Measurements from ENCODE around the gene HSPA12A. TPM values are rescaled to one million over a fixed set of nuclear protein-coding genes. Genes with fewer than 3 reads are reported as not detected.

Gene HSPA12A
- total RNA-seq = under 1 TPM in 1 of 5 experiments, not detected in 4; 0.07 TPM
- polyA plus RNA-seq = under 1 TPM in 1 of 2 donors, not detected in 1; 0.06 TPM
- not detected for total RNA-seq

DNA sequence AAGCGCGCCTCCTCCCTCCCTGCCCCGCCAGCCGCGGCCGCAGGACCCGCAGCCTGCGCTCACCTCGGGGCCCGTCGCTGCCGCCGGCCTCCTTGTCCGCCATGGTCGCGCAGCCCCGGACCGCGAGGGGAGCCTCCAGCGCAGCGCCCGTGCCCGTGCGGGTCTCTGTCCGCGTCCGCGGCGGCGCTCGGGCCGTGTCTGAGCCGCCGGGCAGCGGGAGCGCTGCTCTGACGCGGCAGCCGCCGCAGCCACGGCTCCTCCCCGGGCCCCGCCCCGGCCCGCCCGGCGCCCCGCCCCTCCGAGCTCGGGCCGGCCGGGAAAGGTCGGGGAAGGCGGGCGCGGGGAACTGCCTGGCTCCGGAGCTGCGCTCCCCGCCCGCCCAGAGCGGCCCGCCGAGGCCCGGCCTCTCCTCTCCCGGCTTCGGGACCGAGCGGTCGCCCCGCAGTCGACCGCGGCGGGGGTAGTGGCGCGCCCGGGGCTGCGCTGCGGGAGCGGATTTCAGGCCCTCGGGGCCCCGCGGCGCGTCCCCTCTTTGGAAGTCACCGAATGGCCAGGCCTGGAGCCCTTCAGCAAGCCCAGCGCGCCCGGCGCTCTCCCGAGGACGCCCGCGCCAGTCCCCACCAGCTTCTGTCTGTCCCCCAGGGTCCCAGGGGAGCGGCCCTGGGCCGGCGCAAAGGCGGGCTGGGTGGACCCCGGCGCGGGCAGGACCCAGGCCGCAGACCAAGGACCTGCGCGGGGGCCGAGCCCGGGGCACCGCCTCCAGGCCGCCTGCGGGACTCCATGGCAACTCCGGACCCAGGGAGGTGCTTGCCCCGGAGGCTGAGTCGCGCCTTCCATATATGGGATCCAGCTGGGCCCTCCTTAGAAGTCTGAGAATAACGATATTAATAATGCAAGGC, at the start of gene HSPA12A:
Gene HSPA12A (minus strand): TSS at position 200 of the 899 bp plus-strand sequence. CDS start 97 bp downstream, at position 103.
- intact Hi-C loops (cut with micrococcal nuclease) = loop anchor here in 1 of 2 donors (2.0 kb wide), 1 partner anchor 18 kb away; no protein-coding TSS in a partner anchor
- ChIA-PET CTCF (no interaction called here), POLR2A (no interaction called here)

DNA sequence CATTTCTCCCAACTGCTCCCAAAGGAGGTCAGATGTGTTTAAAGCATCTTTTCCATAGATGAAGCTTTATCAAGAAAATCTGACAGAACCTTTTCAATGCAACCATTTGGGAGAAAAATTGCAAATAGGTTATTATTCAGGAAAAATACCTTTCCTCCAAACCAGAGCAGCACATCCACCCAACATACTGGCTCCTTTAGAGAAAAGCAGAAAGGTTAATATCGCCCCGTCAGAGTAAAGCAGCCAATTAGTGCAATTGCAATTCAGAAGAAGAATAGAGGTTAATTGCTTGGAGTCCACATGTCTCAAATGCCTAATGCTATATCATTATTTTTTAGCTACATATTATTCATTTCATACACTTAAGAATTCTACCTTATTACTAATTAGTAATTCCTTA, 48.9 kb upstream of the HSPA12A start:
- POLR2A ChIA-PET = no interaction called here
- H3K27me3 Mint-ChIP-seq = peaks cover 10 to 49% (median 36%) of the 10 kb centered on the region in 5 donors
- no peak for ATAC-seq
- no peaks in the 10 kb centered on the region for H3K9me3 Mint-ChIP-seq
- no peaks in the 10 kb centered on the region for H3K36me3 Mint-ChIP-seq
- no peak for DNase-seq
- Histone ChIP-seq H3K36me3 (ENCODE audit: control insufficient read depth in 2 of 3, insufficient read depth in 3 of 3, low read length in 3 of 3) (no peaks in the 10 kb centered on the region), H3K27me3 (ENCODE audit: control insufficient read depth in 2 of 2, insufficient read depth in 2 of 2, low read length in 2 of 2) (no peaks in the 10 kb centered on the region), H3K4me3 (ENCODE audit: low read length) (no peak overlapping the region), H3K9me3 (ENCODE audit: control insufficient read depth in 2 of 3, low read length in 3 of 3) (no peaks in the 10 kb centered on the region), H3K27ac (ENCODE audit: low read depth, low read length) (no peak overlapping the region), H3K4me1 (ENCODE audit: control insufficient read depth in 2 of 2, insufficient read depth in 2 of 2, low read length in 2 of 2) (peaks cover 0 to 5% of the 10 kb centered on the region in 2 donors)
- H3K4me1 Mint-ChIP-seq = peaks cover 0 to 17% (median 12%) of the 10 kb centered on the region in 7 donors
- no peak overlapping the region for H3K27ac Mint-ChIP-seq
- intact Hi-C loops (cut with micrococcal nuclease) = no loop called here
- CTCF ChIA-PET = interaction anchor here (1.0 to 1.8 kb wide), 2 partner anchors 110 to 384 kb away, joined by 3 to 5 read pairs; no protein-coding TSS in a partner anchor
- H3K4me3 Mint-ChIP-seq = no peak overlapping the region

More for the DNA sequence above, at the start of gene HSPA12A:
- peak in 5 of 9 donors; percentile 25 to 68 (median 29) for DNase-seq
- H3K27me3 ChIP-seq (ENCODE audit: control insufficient read depth in 2 of 2, insufficient read depth in 2 of 2, low read length in 2 of 2) = peaks cover 0 to 26% of the 10 kb centered on the region in 2 donors
- no peak within 1 kb of the TSS for H3K27ac Mint-ChIP-seq
- H3K27ac ChIP-seq (ENCODE audit: low read depth, low read length) = no peak within 1 kb of the TSS
- H3K4me3 ChIP-seq (ENCODE audit: low read length) = no peak within 1 kb of the TSS
- H3K4me1 ChIP-seq (ENCODE audit: control insufficient read depth in 2 of 2, insufficient read depth in 2 of 2, low read length in 2 of 2) = peaks cover 0 to 11% of the 10 kb centered on the region in 2 donors
- no peaks in the 10 kb centered on the region for H3K9me3 ChIP-seq (ENCODE audit: control insufficient read depth in 2 of 3, low read length in 3 of 3)
- H3K36me3 ChIP-seq (ENCODE audit: control insufficient read depth in 2 of 3, insufficient read depth in 3 of 3, low read length in 3 of 3) = no peaks in the 10 kb centered on the region
- peaks cover 0 to 3% (median 0%) of the 10 kb centered on the region in 5 donors for H3K36me3 Mint-ChIP-seq
- peak within 1 kb of the TSS; percentile 17 to 82 (median 66) for H3K4me3 Mint-ChIP-seq
- ATAC-seq = peak; percentile 86
- peaks cover 63 to 74% (median 68%) of the 10 kb centered on the region in 5 donors for H3K27me3 Mint-ChIP-seq
- H3K9me3 Mint-ChIP-seq = peaks cover 0 to 2% (median 0%) of the 10 kb centered on the region in 11 donors
- H3K4me1 Mint-ChIP-seq = peaks cover 0 to 5% (median 4%) of the 10 kb centered on the region in 7 donors

GRCh38 chr10:116787893-116788665, 45.7 kb upstream of the HSPA12A start:
- DNase-seq (peak; percentile 61 to 84 (median 77)), ATAC-seq (peak; percentile 92)
- Mint-ChIP-seq H3K36me3 (no peaks in the 10 kb centered on the region), H3K27me3 (peaks cover 8 to 48% (median 34%) of the 10 kb centered on the region in 5 donors), H3K4me3 (peak overlapping the region in 9 of 10 donors; percentile 29 to 77 (median 59)), H3K27ac (peak overlapping the region in 7 of 9 donors; percentile 19 to 88 (median 71)), H3K9me3 (no peaks in the 10 kb centered on the region), H3K4me1 (peaks cover 0 to 17% (median 12%) of the 10 kb centered on the region in 7 donors)
- Histone ChIP-seq H3K4me3 (ENCODE audit: low read length) (peak overlapping the region; percentile 36), H3K4me1 (ENCODE audit: control insufficient read depth in 2 of 2, insufficient read depth in 2 of 2, low read length in 2 of 2) (peaks cover 0 to 5% of the 10 kb centered on the region in 2 donors), H3K27ac (ENCODE audit: low read depth, low read length) (no peak overlapping the region), H3K27me3 (ENCODE audit: control insufficient read depth in 2 of 2, insufficient read depth in 2 of 2, low read length in 2 of 2) (no peaks in the 10 kb centered on the region), H3K36me3 (ENCODE audit: control insufficient read depth in 2 of 3, insufficient read depth in 3 of 3, low read length in 3 of 3) (no peaks in the 10 kb centered on the region), H3K9me3 (ENCODE audit: control insufficient read depth in 2 of 3, low read length in 3 of 3) (no peaks in the 10 kb centered on the region)
- CTCF ChIA-PET = interaction anchor here (0.6 to 3.7 kb wide), 6 partner anchors 8 to 386 kb away, joined by 3 to 33 read pairs (median 6); no protein-coding TSS in a partner anchor
- POLR2A ChIA-PET = no interaction called here
- intact Hi-C loops (cut with micrococcal nuclease) = loop anchor here (1.0 to 5.0 kb wide), 5 partner anchors 63 to 387 kb away; no protein-coding TSS in a partner anchor

DNA sequence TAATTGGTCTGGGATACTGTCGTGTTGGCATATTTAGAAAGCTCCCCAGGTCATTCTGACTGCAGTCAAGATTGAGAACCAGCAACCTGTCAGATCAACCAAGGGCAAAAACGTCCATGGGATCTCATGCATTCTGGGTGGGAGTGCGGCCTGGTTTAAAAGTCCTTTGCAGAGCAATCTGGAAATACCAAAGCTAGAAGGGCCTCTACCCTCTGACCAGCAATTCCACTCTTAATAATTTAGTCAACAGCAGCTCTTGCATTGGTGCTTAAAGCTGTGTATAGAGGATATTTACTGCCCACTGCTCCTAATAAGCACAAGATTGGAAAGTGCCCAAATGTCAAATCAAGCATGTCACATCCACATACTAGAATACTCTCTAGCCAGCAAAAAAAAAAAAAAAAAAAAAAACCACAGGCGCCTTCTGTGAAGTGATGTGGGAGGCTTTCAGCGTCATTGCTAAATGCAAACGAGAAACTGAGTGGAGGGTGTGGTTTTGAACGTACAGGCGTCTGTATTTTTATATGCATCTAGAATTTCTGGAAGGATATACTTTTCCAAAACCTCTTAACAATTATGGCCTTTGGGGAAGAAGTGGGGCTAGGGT, 44.8 kb upstream of the HSPA12A start:
- H3K27me3 ChIP-seq (ENCODE audit: control insufficient read depth in 2 of 2, insufficient read depth in 2 of 2, low read length in 2 of 2) = no peaks in the 10 kb centered on the region
- no peak overlapping the region for H3K4me3 ChIP-seq (ENCODE audit: low read length)
- H3K27ac ChIP-seq (ENCODE audit: low read depth, low read length) = no peak overlapping the region
- H3K9me3 ChIP-seq (ENCODE audit: control insufficient read depth in 2 of 3, low read length in 3 of 3) = no peaks in the 10 kb centered on the region
- Mint-ChIP-seq H3K9me3 (no peaks in the 10 kb centered on the region), H3K27me3 (peaks cover 8 to 45% (median 25%) of the 10 kb centered on the region in 5 donors), H3K36me3 (no peaks in the 10 kb centered on the region), H3K27ac (peak overlapping the region in 7 of 9 donors; percentile 46 to 89 (median 83)), H3K4me1 (peaks cover 0 to 17% (median 12%) of the 10 kb centered on the region in 7 donors), H3K4me3 (peak overlapping the region; percentile 29 to 77 (median 58))
- DNase-seq (peak in 3 of 9 donors; percentile 5 to 36 (median 18)), ATAC-seq (no peak)
- ChIA-PET POLR2A (no interaction called here), CTCF (interaction anchor here (0.6 to 3.7 kb wide), 5 partner anchors 9 to 129 kb away, joined by 3 to 33 read pairs (median 4); no protein-coding TSS in a partner anchor)
- H3K4me1 ChIP-seq (ENCODE audit: control insufficient read depth in 2 of 2, insufficient read depth in 2 of 2, low read length in 2 of 2) = peaks cover 0 to 5% of the 10 kb centered on the region in 2 donors
- H3K36me3 ChIP-seq (ENCODE audit: control insufficient read depth in 2 of 3, insufficient read depth in 3 of 3, low read length in 3 of 3) = no peaks in the 10 kb centered on the region
- intact Hi-C loops (cut with micrococcal nuclease) = loop anchor here (5.0 kb wide), 2 partner anchors 65 to 345 kb away; no protein-coding TSS in a partner anchor

GRCh38 chr10:116785867-116786266, 43.5 kb upstream of the HSPA12A start:
- Histone ChIP-seq H3K27me3 (ENCODE audit: control insufficient read depth in 2 of 2, insufficient read depth in 2 of 2, low read length in 2 of 2) (no peaks in the 10 kb centered on the region), H3K9me3 (ENCODE audit: control insufficient read depth in 2 of 3, low read length in 3 of 3) (no peaks in the 10 kb centered on the region), H3K4me3 (ENCODE audit: low read length) (no peak overlapping the region), H3K36me3 (ENCODE audit: control insufficient read depth in 2 of 3, insufficient read depth in 3 of 3, low read length in 3 of 3) (no peaks in the 10 kb centered on the region), H3K27ac (ENCODE audit: low read depth, low read length) (no peak overlapping the region), H3K4me1 (ENCODE audit: control insufficient read depth in 2 of 2, insufficient read depth in 2 of 2, low read length in 2 of 2) (peaks cover 0 to 5% of the 10 kb centered on the region in 2 donors)
- no peak for DNase-seq
- H3K36me3 Mint-ChIP-seq = no peaks in the 10 kb centered on the region
- ChIA-PET POLR2A (no interaction called here), CTCF (interaction anchor here (0.6 kb wide), 1 partner anchor 384 kb away, joined by 4 read pairs; no protein-coding TSS in a partner anchor)
- no peak for ATAC-seq
- no peaks in the 10 kb centered on the region for H3K9me3 Mint-ChIP-seq
- no peak overlapping the region for H3K4me3 Mint-ChIP-seq
- intact Hi-C loops (cut with micrococcal nuclease) = loop anchor here (5.0 kb wide), 2 partner anchors 64 to 344 kb away; no protein-coding TSS in a partner anchor
- H3K27ac Mint-ChIP-seq = peak overlapping the region in 1 of 9 donors; percentile 59
- H3K27me3 Mint-ChIP-seq = peaks cover 10 to 35% (median 16%) of the 10 kb centered on the region in 5 donors
- H3K4me1 Mint-ChIP-seq = peaks cover 0 to 17% (median 12%) of the 10 kb centered on the region in 7 donors

All from naive thymus-derived CD4-positive, alpha-beta T cell (primary cell).